Measurements from ENCODE around the gene NFIA.

DNA sequence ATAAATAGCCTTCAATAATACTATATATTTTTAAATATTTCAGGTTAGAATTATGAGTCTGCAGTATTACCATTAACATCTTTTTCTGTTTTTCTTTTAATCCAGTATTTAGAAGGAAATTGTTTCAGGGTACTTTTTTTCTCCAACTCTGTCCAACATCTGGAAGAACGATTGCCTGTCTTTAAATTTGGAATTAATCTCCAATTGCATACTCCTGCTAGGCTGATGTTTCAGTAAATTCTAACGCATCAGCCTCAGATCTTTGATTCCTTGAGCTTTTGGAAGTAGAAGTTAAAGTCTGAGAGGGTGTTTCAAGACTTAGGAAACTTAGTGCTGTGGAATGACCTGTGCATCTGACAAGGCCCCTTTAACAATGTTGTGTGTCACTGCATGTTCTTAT lies 20.3 kb downstream of the NFIA start:
- TF ChIP-seq, protein P1, sequence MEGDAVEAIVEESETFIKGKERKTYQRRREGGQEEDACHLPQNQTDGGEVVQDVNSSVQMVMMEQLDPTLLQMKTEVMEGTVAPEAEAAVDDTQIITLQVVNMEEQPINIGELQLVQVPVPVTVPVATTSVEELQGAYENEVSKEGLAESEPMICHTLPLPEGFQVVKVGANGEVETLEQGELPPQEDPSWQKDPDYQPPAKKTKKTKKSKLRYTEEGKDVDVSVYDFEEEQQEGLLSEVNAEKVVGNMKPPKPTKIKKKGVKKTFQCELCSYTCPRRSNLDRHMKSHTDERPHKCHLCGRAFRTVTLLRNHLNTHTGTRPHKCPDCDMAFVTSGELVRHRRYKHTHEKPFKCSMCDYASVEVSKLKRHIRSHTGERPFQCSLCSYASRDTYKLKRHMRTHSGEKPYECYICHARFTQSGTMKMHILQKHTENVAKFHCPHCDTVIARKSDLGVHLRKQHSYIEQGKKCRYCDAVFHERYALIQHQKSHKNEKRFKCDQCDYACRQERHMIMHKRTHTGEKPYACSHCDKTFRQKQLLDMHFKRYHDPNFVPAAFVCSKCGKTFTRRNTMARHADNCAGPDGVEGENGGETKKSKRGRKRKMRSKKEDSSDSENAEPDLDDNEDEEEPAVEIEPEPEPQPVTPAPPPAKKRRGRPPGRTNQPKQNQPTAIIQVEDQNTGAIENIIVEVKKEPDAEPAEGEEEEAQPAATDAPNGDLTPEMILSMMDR (conservative IDR thresholded peaks at IDR 0.05 in 1 of 2, IDR thresholded peaks at IDR 0.05 in 1 of 2; ENCODE audit: extremely low read depth in 1 of 2, insufficient read depth in 1 of 2, low read depth in 1 of 2, low read length in 2 of 2) = no peak
- no peak for TF ChIP-seq EZH2 (IDR thresholded peaks at IDR 0.05; ENCODE audit: borderline replicate concordance, low read length)
